ENCODE data around the gene GLB1L3. TPM values are rescaled to one million over a fixed set of nuclear protein-coding genes. Genes with fewer than 3 reads are reported as not detected.

The GLB1L3 gene
- polyA plus RNA-seq, 1 experiment = not detected

DNA sequence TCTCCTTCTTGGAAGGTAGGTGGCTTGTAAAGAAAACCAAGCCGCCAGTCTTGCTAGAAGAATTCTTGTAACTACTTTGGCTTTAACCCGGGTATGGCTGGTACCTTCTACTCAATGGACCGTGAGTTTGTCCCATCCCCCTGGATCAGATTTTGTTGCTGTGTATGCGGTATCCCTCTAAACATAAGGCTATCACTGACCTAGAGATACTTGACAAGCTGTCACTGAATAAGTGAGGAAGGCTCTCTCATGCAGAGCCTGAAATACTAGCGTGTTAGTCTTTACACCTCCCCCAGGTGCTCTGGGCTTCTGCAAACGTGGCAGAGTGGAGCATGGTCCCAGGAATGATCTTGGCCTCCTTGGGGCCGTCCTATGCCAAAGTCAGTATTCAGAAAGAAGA lies 90.1 kb downstream of the GLB1L3 start:
- Histone ChIP-seq H3K4me3 (ENCODE audit: low read depth, low read length) (no peak overlapping the region), H3K27ac (ENCODE audit: low read depth, low read length) (no peak overlapping the region), H3K9me3 (ENCODE audit: control insufficient read depth, insufficient read depth, low read length) (peaks cover 26% of the 10 kb centered on the region), H3K27me3 (ENCODE audit: control insufficient read depth, insufficient read depth, low read length) (no peaks in the 10 kb centered on the region)
- ChIA-PET POLR2A (no interaction called here), CTCF (no interaction called here)
- TF ChIP-seq, protein P1, sequence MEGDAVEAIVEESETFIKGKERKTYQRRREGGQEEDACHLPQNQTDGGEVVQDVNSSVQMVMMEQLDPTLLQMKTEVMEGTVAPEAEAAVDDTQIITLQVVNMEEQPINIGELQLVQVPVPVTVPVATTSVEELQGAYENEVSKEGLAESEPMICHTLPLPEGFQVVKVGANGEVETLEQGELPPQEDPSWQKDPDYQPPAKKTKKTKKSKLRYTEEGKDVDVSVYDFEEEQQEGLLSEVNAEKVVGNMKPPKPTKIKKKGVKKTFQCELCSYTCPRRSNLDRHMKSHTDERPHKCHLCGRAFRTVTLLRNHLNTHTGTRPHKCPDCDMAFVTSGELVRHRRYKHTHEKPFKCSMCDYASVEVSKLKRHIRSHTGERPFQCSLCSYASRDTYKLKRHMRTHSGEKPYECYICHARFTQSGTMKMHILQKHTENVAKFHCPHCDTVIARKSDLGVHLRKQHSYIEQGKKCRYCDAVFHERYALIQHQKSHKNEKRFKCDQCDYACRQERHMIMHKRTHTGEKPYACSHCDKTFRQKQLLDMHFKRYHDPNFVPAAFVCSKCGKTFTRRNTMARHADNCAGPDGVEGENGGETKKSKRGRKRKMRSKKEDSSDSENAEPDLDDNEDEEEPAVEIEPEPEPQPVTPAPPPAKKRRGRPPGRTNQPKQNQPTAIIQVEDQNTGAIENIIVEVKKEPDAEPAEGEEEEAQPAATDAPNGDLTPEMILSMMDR (IDR thresholded peaks at IDR 0.05; ENCODE audit: low read depth, low read length) = no peak
- no peak for DNase-seq (ENCODE audit: low read depth, low spot score)

DNA sequence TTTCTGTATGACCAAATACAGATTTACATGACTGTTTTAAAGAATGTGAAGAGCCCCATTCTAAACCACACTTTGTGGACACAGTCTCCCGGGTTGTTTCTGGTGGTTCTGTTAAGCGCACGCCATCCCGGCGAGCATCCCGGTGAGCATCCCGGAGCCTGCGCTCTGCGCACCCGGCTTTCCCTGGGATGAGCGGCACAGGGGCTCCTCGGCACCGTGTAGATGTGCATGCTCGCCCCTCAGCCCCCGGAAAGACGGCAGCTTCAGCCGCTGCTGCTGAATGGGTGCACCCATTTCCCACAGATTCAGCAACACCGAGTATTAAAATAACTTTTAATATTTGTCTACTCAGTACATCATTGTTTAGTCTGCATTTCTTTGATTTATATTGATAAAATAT lies 91.6 kb downstream of the GLB1L3 start:
- ChIA-PET CTCF (no interaction called here), POLR2A (no interaction called here)

More for the DNA sequence above, 91.6 kb downstream of the GLB1L3 start:
- no peak for DNase-seq (ENCODE audit: low read depth, low spot score)
- Histone ChIP-seq H3K4me3 (ENCODE audit: low read depth, low read length) (no peak overlapping the region), H3K27me3 (ENCODE audit: control insufficient read depth, insufficient read depth, low read length) (no peaks in the 10 kb centered on the region), H3K9me3 (ENCODE audit: control insufficient read depth, insufficient read depth, low read length) (peaks cover 37% of the 10 kb centered on the region), H3K27ac (ENCODE audit: low read depth, low read length) (no peak overlapping the region)
- TF ChIP-seq, protein P1 (IDR thresholded peaks at IDR 0.05; ENCODE audit: low read depth, low read length) = no peak

Other genes with a start within 250 kb of the GLB1L3 start
- 66.2 and 79.6 TPM in 2 replicates for gene JAM3, start 207.3 kb upstream of the GLB1L3 start, polyA plus RNA-seq (2011; rRNA removed)
- gene NCAPD3, start 52.4 kb upstream of the GLB1L3 start, polyA plus RNA-seq (2011; rRNA removed) = 10.2 and 12.2 TPM in 2 replicates
- gene VPS26B, start 51.7 kb upstream of the GLB1L3 start, polyA plus RNA-seq (2011; rRNA removed) = 49.9 and 53.7 TPM in 2 replicates
- 73.3 and 80.8 TPM in 2 replicates for gene THYN1, start 23.0 kb upstream of the GLB1L3 start, polyA plus RNA-seq (2011; rRNA removed)
- gene ACAD8, start 22.8 kb upstream of the GLB1L3 start, polyA plus RNA-seq (2011; rRNA removed) = 22.1 and 24.7 TPM in 2 replicates
- gene GLB1L2, start 55.6 kb downstream of the GLB1L3 start, polyA plus RNA-seq (2011; rRNA removed) = 0.11 and 0.12 TPM in 2 replicates
- not detected in 2 replicates for gene B3GAT1, start 135.9 kb downstream of the GLB1L3 start, polyA plus RNA-seq (2011; rRNA removed)